Smooth muscle cell (in vitro differentiated cells): ENCODE results near the gene ZMYND15. TPM values are rescaled to one million over a fixed set of nuclear protein-coding genes. Genes with fewer than 3 reads are reported as not detected.

Experiments
- DNase-seq: peaks from one replicate; lab custom pipeline; 2025; ENCODE audit not compliant: unreplicated experiment; lab: John Stamatoyannopoulos, UW
- H2AFZ ChIP-seq: fragments of 200-600 bp; sonication (generic); 2 replicates; pipeline ENCODE4 v1.6.0; 2016; ENCODE audit warnings: antibody characterized with exemption, low read depth, mild to moderate bottlenecking
- H3F3A ChIP-seq: fragments of 200-600 bp; sonication (generic); 2 replicates; pipeline ENCODE4 v1.6.0; 2017; ENCODE audit warnings: antibody characterized with exemption, low read depth
- H3K27ac ChIP-seq: fragments of 200-600 bp; sonication (generic); 2 replicates; pipeline ENCODE4 v1.5.1; 2016; ENCODE audit warnings: low read depth, mild to moderate bottlenecking
- H3K27me3 ChIP-seq: fragments of 200-600 bp; sonication (generic); 2 replicates; pipeline ENCODE4 v1.6.1; 2016; ENCODE audit warnings: low read depth, mild to moderate bottlenecking
- H3K36me3 ChIP-seq: fragments of 200-600 bp; sonication (generic); 2 replicates; pipeline ENCODE4 v1.5.1; 2016; ENCODE audit warnings: low read depth
- H3K4me1 ChIP-seq: fragments of 200-600 bp; sonication (generic); 2 replicates; pipeline ENCODE4 v1.5.1; 2016; ENCODE audit warnings: low read depth
- H3K4me2 ChIP-seq: fragments of 200-600 bp; sonication (generic); 2 replicates; pipeline ENCODE4 v1.6.0; 2016; ENCODE audit warnings: mild to moderate bottlenecking
- H3K4me3 ChIP-seq: fragments of 200-600 bp; sonication (generic); 2 replicates; pipeline ENCODE4 v1.5.1; 2016; ENCODE audit warnings: mild to moderate bottlenecking
- H3K79me2 ChIP-seq: fragments of 200-600 bp; sonication (generic); 2 replicates; pipeline ENCODE4 v1.6.0; 2016; ENCODE audit warnings: low read depth, mild to moderate bottlenecking
- H3K9ac ChIP-seq: fragments of 200-600 bp; sonication (generic); 2 replicates; pipeline ENCODE4 v1.6.0; 2016; ENCODE audit warnings: low read depth
- H3K9me3 ChIP-seq: fragments of 200-600 bp; sonication (generic); replicated peaks from 2 replicates; pipeline ENCODE4 v1.5.1; 2016; ENCODE audit warnings: low read depth
- H4K20me1 ChIP-seq: fragments of 200-600 bp; sonication (generic); 2 replicates; pipeline ENCODE4 v1.6.0; 2016; ENCODE audit warnings: low read depth
- CTCF ChIP-seq: fragments of 200-600 bp; sonication (generic); IDR thresholded peaks from 2 replicates; pipeline ENCODE4 v1.5.1; 2017; ENCODE audit warnings: borderline replicate concordance, mild to moderate bottlenecking, antibody characterized with exemption; ENCODE audit not compliant: insufficient read depth, poor library complexity, severe bottlenecking
- WGBS: methylation state at CpG from one replicate; pipeline ENCODE4 v1.1.7; 2016; ENCODE audit warnings: low lambda C conversion rate; 5-methylcytosine and 5-hydroxymethylcytosine counted together
- polyA plus RNA-seq: library from polyadenylated mRNA; unstranded; fragments of >200 nt; fragmentation: Nextera tagmentation; extraction: Ambion mirVana; gene quantifications from 2 replicates; pipeline ENCODE4 v1.2.1, GENCODE V29; 2016
- total RNA-seq: library from RNA; depleted of rRNA; stranded (reverse); fragments of >200 nt; gene quantifications from 2 replicates; pipeline ENCODE4 v1.2.3, GENCODE V29; 2014

ZMYND15 gene
- total and polyA plus RNA-seq, 2 experiments from 2014 or later = not detected

DNA sequence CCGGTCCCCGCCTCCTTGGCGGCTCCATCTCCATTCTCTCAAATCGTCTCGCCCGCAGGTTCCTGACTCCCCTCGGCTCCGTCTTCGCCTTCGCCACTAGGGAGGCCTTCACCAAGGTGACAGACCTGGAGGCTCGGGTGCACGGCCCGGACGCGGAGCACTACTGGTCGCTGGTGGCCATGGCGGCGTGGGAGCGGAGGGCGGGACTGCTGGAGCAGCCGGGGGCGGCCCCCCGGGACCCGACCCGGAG, 50.0 kb downstream of the ZMYND15 start:
- Histone ChIP-seq H3K9ac (peak overlapping the region; percentile 71), H4K20me1 (no peaks in the 10 kb centered on the region), H3F3A (no peaks in the 10 kb centered on the region), H3K4me1 (peaks cover 18% of the 10 kb centered on the region), H3K27ac (peak overlapping the region; percentile 84), H3K79me2 (no peaks in the 10 kb centered on the region), H3K4me3 (peak overlapping the region; percentile 74), H3K4me2 (peak overlapping the region; percentile 92), H3K9me3 (no peaks in the 10 kb centered on the region), H3K36me3 (no peaks in the 10 kb centered on the region), H3K27me3 (no peaks in the 10 kb centered on the region), H2AFZ (peak overlapping the region; percentile 87)
- TF ChIP-seq CTCF = no peak
- DNase-seq = no peak
- WGBS = 0% methylated on average over 15 of the region's 25 CpGs

- Histone ChIP-seq H3K9me3 (no peaks in the 10 kb centered on the region), H3F3A (no peaks in the 10 kb centered on the region), H3K79me2 (no peaks in the 10 kb centered on the region), H3K4me2 (peak overlapping the region; percentile 92), H3K4me1 (peaks cover 18% of the 10 kb centered on the region), H3K9ac (peak overlapping the region; percentile 71), H3K36me3 (no peaks in the 10 kb centered on the region), H2AFZ (peak overlapping the region; percentile 87), H4K20me1 (no peaks in the 10 kb centered on the region), H3K27ac (peak overlapping the region; percentile 84), H3K27me3 (no peaks in the 10 kb centered on the region), H3K4me3 (peak overlapping the region; percentile 74)
- under 1% methylated on average over 86 of the region's 91 CpGs for WGBS
- TF ChIP-seq CTCF = peak; percentile 60
- DNase-seq = peak; percentile 80
Measured at GRCh38 chr17:4789951-4790704, 50.5 kb downstream of the ZMYND15 start.

GRCh38 chr17:4790705-4791088, 51.1 kb downstream of the ZMYND15 start:
- no peaks in the 10 kb centered on the region for H3K27me3 ChIP-seq
- H3K4me2 ChIP-seq = peak overlapping the region; percentile 92
- DNase-seq = no peak
- WGBS = 60% methylated on average over 7 of the region's 7 CpGs
- peak overlapping the region; percentile 84 for H3K27ac ChIP-seq
- H3K4me1 ChIP-seq = peaks cover 18% of the 10 kb centered on the region
- H3K9me3 ChIP-seq = no peaks in the 10 kb centered on the region
- H4K20me1 ChIP-seq = no peaks in the 10 kb centered on the region
- no peak for TF ChIP-seq CTCF
- H3K4me3 ChIP-seq = peak overlapping the region; percentile 74
- no peaks in the 10 kb centered on the region for H3F3A ChIP-seq
- no peaks in the 10 kb centered on the region for H3K36me3 ChIP-seq
- H3K9ac ChIP-seq = no peak overlapping the region
- peak overlapping the region; percentile 87 for H2AFZ ChIP-seq
- no peaks in the 10 kb centered on the region for H3K79me2 ChIP-seq

DNA sequence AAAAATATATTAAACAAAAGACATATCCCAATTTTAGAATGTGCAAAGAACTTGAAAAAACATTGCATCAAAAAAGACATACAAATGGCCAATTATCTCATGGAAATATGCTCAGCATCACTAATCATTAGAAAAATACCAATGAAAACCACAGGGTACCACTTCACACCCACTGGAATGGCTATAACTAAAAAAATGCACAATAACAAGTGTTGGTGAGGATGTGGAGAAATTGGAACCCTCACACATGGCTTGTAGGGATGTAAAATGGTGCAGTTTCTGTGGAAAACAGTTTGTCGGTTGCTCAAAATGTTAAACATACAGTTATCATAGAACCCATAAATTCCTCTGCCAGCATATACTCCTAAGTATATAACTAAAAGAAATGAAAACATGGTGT, 55.5 kb downstream of the ZMYND15 start:
- Histone ChIP-seq H3K36me3 (no peaks in the 10 kb centered on the region), H3K27me3 (no peaks in the 10 kb centered on the region), H3K4me1 (peaks cover 5% of the 10 kb centered on the region), H3F3A (no peaks in the 10 kb centered on the region), H3K79me2 (peaks cover 17% of the 10 kb centered on the region), H3K4me3 (peak overlapping the region; percentile 73), H2AFZ (peak overlapping the region; percentile 69), H4K20me1 (no peaks in the 10 kb centered on the region), H3K9me3 (no peaks in the 10 kb centered on the region), H3K9ac (no peak overlapping the region), H3K27ac (no peak overlapping the region), H3K4me2 (no peak overlapping the region)
- no peak for DNase-seq
- no peak for TF ChIP-seq CTCF
- WGBS = 100% methylated on average over 1 of the region's 1 CpG
